Liver (tissue), 10 donors: Measurements from ENCODE around the gene RPS6KA2. TPM values are rescaled to one million over a fixed set of nuclear protein-coding genes. Genes with fewer than 3 reads are reported as not detected.

Experiments
- DNase-seq: peaks from one replicate; pipeline ENCODE4 v3.0.0-alpha.2; 2017; ENCODE audit warnings: low spot score
- H3K27ac ChIP-seq, 2 donors: one replicate each; pipeline ENCODE4 v1.7.0; 2013; ENCODE audit warnings: inconsistent platforms in 2 of 2, low read length in 2 of 2, control low read depth in 1 of 2, low read depth in 1 of 2, mild to moderate bottlenecking in 1 of 2
- H3K27me3 ChIP-seq, 4 donors: one replicate each; pipeline versions ENCODE4 v1.6.1 to v1.7.0; 2013; ENCODE audit warnings: low read length in 3 of 4, inconsistent platforms in 1 of 4, mild to moderate bottlenecking in 1 of 4, moderate library complexity in 1 of 4; ENCODE audit not compliant: control insufficient read depth in 4 of 4, insufficient read depth in 4 of 4
- H3K36me3 ChIP-seq, 4 donors: one replicate each; pipeline versions ENCODE4 v1.6.1 to v1.7.0; 2013; ENCODE audit warnings: low read length in 3 of 4, mild to moderate bottlenecking in 3 of 4, low read depth in 1 of 4, moderate library complexity in 1 of 4; ENCODE audit not compliant: control insufficient read depth in 4 of 4, insufficient read depth in 3 of 4
- H3K4me1 ChIP-seq, 4 donors: one replicate each; pipeline versions ENCODE4 v1.6.1 to v1.7.0; 2013; ENCODE audit warnings: low read length in 3 of 4, mild to moderate bottlenecking in 3 of 4, moderate library complexity in 1 of 4; ENCODE audit not compliant: control insufficient read depth in 4 of 4, insufficient read depth in 4 of 4
- H3K4me3 ChIP-seq, 3 donors: one replicate each; pipeline versions ENCODE4 v1.6.1 to v1.7.0; 2013; ENCODE audit warnings: low read length in 3 of 3, control low read depth in 1 of 3, low read depth in 1 of 3, mild to moderate bottlenecking in 1 of 3
- H3K9ac ChIP-seq, 2 donors: one replicate each; pipeline ENCODE4 v1.7.0; 2013; ENCODE audit warnings: low read length in 2 of 2, mild to moderate bottlenecking in 2 of 2, moderate library complexity in 2 of 2, control low read depth in 1 of 2, low read depth in 1 of 2
- H3K9me3 ChIP-seq, 4 donors: one replicate each; pipeline versions ENCODE4 v1.6.1 to v1.7.0; 2013; ENCODE audit warnings: low read length in 3 of 4; ENCODE audit not compliant: control insufficient read depth in 4 of 4
- CTCF ChIP-seq: fragments of 150-350 bp; IDR thresholded peaks from 2 replicates; pipeline ENCODE4 v1.5.1; 2017; ENCODE audit warnings: improper control_type of control experiment, low read depth, low read length; ENCODE audit not compliant: missing input control
- EGR1 ChIP-seq, 2 donors: IDR thresholded peaks; 2 replicates each; pipeline ENCODE4 v1.6.1; 2016 to 2018; ENCODE audit warnings: antibody characterized with exemption in 2 of 2, low read depth in 2 of 2
- HNF4A ChIP-seq, 2 donors: conservative IDR thresholded peaks; 2 replicates each; pipeline ENCODE4 v1.6.1; 2016; ENCODE audit warnings: antibody characterized with exemption in 2 of 2, mild to moderate bottlenecking in 2 of 2
- HNF4G ChIP-seq: IDR thresholded peaks from 2 replicates; pipeline ENCODE4 v1.6.1; 2016; ENCODE audit warnings: antibody characterized with exemption
- NR2F2 ChIP-seq: IDR thresholded peaks from 2 replicates; pipeline ENCODE4 v1.6.1; 2016; ENCODE audit warnings: antibody characterized with exemption
- RXRA ChIP-seq, 2 donors: IDR thresholded peaks; 2 replicates each; pipeline ENCODE4 v1.6.1; 2017 to 2018; ENCODE audit warnings: antibody characterized with exemption in 2 of 2, mild to moderate bottlenecking in 1 of 2
- WGBS: extraction: QIAGEN DNeasy Blood & Tissue Kit; methylation state at CpG from one replicate; pipeline ENCODE4 v1.1.7; 2013; 5-methylcytosine and 5-hydroxymethylcytosine counted together
- polyA plus RNA-seq, 2 donors: library from polyadenylated mRNA; stranded (reverse) in 1 of 2; unstranded in 1 of 2; fragments of 200-250 nt in 1 of 2; fragments of >200 nt in 1 of 2; fragmentation: Nextera tagmentation in 1 of 2; extraction: Ambion mirVana in 1 of 2; gene quantifications; one replicate each; pipeline versions ENCODE4 v1.2.1 to v1.2.3, GENCODE V29; 2013 to 2015
- small RNA-seq: library from RNA; depleted of rRNA; stranded (forward); fragments of <200 nt; gene quantifications from one replicate; pipeline ENCODE3, GENCODE V24; 2014
- total RNA-seq, 2 donors: library from RNA; depleted of rRNA; stranded (reverse); fragments of >200 nt; gene quantifications; one replicate each; pipeline ENCODE4 v1.2.3, GENCODE V29; 2014
- donor health status: healthy.
- donor health status: healthy.
- donor health status: healthy.
- donor health status: healthy.
- donor health status: healthy.

The RPS6KA2 gene
- total and polyA plus RNA-seq, 4 donors = 2.5 to 9.0 (median 5.0) TPM

DNA sequence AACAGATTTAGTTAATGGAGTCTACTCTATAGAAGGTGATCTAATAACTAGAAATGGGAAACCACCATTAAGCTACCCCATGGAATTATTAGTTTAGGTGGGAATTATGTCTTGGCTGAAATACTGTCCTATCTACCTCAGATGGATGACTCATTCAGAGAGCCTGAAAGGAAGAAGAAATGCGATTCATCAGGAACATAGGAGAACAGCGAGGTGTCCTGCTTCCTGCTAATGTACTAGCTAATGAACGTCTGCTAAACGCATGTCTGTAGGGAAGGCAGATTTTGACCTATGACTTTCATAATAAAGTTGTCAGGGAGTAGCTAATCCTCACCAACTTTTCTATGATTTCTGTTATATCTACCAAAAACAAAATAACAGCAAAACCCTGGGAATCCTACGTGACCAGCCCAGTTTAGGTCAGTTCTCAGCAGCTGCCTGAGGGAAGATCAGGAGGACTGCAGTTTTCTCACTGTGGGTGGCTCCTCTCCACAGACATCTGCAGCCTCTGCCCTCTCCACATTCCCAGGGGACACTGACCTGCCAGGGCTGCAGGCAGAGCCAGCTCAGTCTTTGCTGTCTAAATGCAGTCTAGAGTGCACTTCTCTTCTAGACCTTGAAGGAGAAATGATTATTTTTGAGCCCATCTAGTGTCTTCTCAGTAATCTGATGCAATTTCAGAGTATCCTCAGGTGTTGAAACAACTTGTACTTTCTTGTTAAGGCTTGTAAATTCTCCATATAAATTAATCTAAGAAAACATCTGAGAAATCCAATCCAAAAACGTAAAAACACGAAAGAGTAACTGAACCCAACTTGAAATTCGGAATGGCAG is 266.6 kb downstream of the RPS6KA2 start:
- no peak for DNase-seq
- H3K4me1 ChIP-seq = peaks cover 9 to 21% (median 15%) of the 10 kb centered on the region in 4 donors
- 30% methylated on average over 8 of the region's 8 CpGs for WGBS
- peak overlapping the region in 1 of 2 donors; percentile 55 for H3K9ac ChIP-seq
- H3K4me3 ChIP-seq = no peak overlapping the region
- no peaks in the 10 kb centered on the region for H3K9me3 ChIP-seq
- TF ChIP-seq HNF4G (no peak), EGR1 (IDR thresholded peaks at IDR 0.05; ENCODE audit: low read depth in 2 of 2) (no peak), RXRA (IDR thresholded peaks at IDR 0.05) (no peak), HNF4A (conservative IDR thresholded peaks at IDR 0.05) (no peak), NR2F2 (no peak), CTCF (no peak)
- H3K27ac ChIP-seq = peak overlapping the region; percentile 87 to 91
- peaks cover 4 to 20% (median 13%) of the 10 kb centered on the region in 4 donors for H3K36me3 ChIP-seq
- H3K27me3 ChIP-seq = no peaks in the 10 kb centered on the region

Small RNA genes within 50 kb of the gene (small RNA-seq; reads per million reads assigned to genes)
- not detected for gene MIR1913

Other genes with a start within 250 kb of the RPS6KA2 start
- 100 to 1,000 TPM in 1 of 2 donors, 10 to 100 TPM in 1; 79.7 to 261 TPM for gene MPC1, start 244.3 kb downstream of the RPS6KA2 start, total RNA-seq
- 100 to 1,000 TPM; 213 to 478 TPM for gene MPC1, start 244.3 kb downstream of the RPS6KA2 start, polyA plus RNA-seq
- gene RAMACL, start 40.6 kb downstream of the RPS6KA2 start, total RNA-seq = under 1 TPM; 0.28 to 0.59 TPM
- under 1 TPM; 0.22 to 0.35 TPM for gene RAMACL, start 40.6 kb downstream of the RPS6KA2 start, polyA plus RNA-seq